ENCODE data around the gene AGAP1.

The AGAP1 gene

GRCh38 chr2:236175548-236176150 is 681.8 kb downstream of the AGAP1 start:
- TF ChIP-seq POLR2AphosphoS5 (IDR thresholded peaks at IDR 0.05; ENCODE audit: low read depth, low read length) = no peak
- TF ChIP-seq POLR2A (IDR thresholded peaks at IDR 0.05; ENCODE audit: low read depth, low read length) = no peak
- no peak for TF ChIP-seq TAF1 (IDR thresholded peaks at IDR 0.05; ENCODE audit: borderline replicate concordance, low read depth, low read length)
- DNase-seq (ENCODE audit: insufficient read length) (no peak), FAIRE-seq (no peak)

DNA sequence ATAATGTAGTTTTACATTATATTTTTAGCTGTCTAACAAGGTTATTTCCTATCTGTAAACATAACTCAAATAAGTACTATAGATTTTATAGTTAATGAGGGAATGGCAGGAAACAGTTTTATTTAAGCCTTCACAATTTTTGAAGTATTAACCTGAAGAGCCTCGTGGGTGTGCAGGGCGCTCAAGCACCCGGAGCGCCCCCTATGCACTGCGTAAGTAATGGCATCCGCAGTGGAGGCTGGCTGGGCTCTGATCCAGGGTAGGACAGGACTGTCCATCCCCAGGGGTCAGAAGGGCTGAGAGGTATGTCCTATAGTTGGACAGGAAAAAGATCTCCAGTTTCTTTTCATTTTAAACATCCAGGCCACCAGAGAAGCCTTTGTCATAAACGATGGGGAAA is 682.6 kb downstream of the AGAP1 start:
- DNase-seq (ENCODE audit: insufficient read length) = no peak
- no peak for TF ChIP-seq POLR2A (IDR thresholded peaks at IDR 0.05; ENCODE audit: low read depth, low read length)
- no peak for TF ChIP-seq TAF1 (IDR thresholded peaks at IDR 0.05; ENCODE audit: borderline replicate concordance, low read depth, low read length)
- no peak for TF ChIP-seq POLR2AphosphoS5 (IDR thresholded peaks at IDR 0.05; ENCODE audit: low read depth, low read length)
- no peak for FAIRE-seq

GRCh38 chr2:236176951-236177350 is 683.1 kb downstream of the AGAP1 start:
- no peak for FAIRE-seq
- DNase-seq (ENCODE audit: insufficient read length) = no peak
- TF ChIP-seq TAF1 (IDR thresholded peaks at IDR 0.05; ENCODE audit: borderline replicate concordance, low read depth, low read length) = no peak
- no peak for TF ChIP-seq POLR2A (IDR thresholded peaks at IDR 0.05; ENCODE audit: low read depth, low read length)
- no peak for TF ChIP-seq POLR2AphosphoS5 (IDR thresholded peaks at IDR 0.05; ENCODE audit: low read depth, low read length)

GRCh38 chr2:236177604-236177966 is 683.7 kb downstream of the AGAP1 start:
- no peak for DNase-seq (ENCODE audit: insufficient read length)
- no peak for FAIRE-seq
- no peak for TF ChIP-seq POLR2A (IDR thresholded peaks at IDR 0.05; ENCODE audit: low read depth, low read length)
- no peak for TF ChIP-seq TAF1 (IDR thresholded peaks at IDR 0.05; ENCODE audit: borderline replicate concordance, low read depth, low read length)
- no peak for TF ChIP-seq POLR2AphosphoS5 (IDR thresholded peaks at IDR 0.05; ENCODE audit: low read depth, low read length)

DNA sequence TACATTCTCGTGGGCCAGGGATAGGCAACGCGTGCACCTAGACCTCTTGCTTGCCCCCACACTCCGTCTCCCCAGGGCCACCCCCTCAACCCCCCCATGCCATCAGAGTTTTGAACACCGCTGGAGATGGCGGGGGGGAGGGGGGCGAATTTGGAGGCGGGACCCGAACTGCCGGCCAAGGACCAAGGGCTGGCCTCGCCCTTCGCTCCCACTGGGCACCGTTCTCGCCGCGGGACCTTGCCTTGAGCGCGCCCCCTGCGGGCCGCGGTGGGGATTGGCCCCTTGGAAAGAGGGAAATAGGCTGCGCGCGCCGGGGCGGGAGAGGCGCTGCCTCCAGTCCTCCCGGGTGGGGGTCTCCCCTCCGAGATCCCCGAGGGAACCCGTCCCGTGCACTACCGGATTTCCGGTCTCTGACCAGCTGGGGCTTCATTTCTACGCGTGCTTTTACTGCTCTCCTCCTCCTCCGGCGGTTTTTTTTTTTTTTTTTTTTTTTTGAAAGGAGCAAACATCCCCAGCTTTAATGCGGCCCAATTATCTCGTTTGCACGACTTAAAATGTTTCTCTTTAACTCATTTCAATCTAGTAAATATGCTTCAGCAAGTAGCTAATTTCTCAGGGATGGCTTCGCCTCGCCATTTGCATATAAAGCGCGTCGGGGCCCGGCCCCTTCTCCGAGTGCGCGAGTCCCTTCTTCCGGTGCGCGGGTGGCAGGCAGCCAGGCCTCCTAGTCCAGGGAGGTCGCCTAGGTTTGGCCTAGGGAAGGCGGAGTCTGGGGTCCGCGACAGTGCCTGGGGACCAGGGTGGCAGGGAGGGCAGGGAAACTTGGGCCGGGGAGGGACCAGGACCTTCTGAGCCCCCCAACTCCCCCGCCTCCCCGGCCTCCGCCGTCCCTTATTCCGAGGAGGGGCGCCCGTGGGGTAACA is 684.4 kb downstream of the AGAP1 start:
- DNase-seq (ENCODE audit: insufficient read length) (no peak), FAIRE-seq (no peak)
- TF ChIP-seq POLR2A (IDR thresholded peaks at IDR 0.05; ENCODE audit: low read depth, low read length) = no peak
- TF ChIP-seq POLR2AphosphoS5 (IDR thresholded peaks at IDR 0.05; ENCODE audit: low read depth, low read length) = no peak
- TF ChIP-seq TAF1 (IDR thresholded peaks at IDR 0.05; ENCODE audit: borderline replicate concordance, low read depth, low read length) = no peak

DNA sequence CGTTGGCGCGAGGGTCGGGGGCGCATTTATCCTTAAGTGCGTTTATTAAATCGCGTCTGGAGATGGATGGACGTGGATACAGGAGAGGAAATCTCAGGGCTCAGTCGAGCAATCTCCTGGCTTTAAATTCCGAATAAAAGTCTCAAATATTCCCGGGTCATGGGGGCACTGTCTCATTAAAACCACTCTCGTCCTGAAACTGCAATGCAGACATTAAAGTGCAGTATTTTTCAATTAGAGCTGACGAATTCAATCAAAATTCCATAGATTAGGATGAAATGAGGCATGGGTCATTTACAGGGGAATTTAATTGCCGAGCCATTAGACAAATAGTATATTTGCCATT is 685.0 kb downstream of the AGAP1 start:
- no peak for TF ChIP-seq TAF1 (IDR thresholded peaks at IDR 0.05; ENCODE audit: borderline replicate concordance, low read depth, low read length)
- TF ChIP-seq POLR2A (IDR thresholded peaks at IDR 0.05; ENCODE audit: low read depth, low read length) = no peak
- TF ChIP-seq POLR2AphosphoS5 (IDR thresholded peaks at IDR 0.05; ENCODE audit: low read depth, low read length) = no peak
- FAIRE-seq (no peak), DNase-seq (ENCODE audit: insufficient read length) (no peak)

GRCh38 chr2:236179236-236180075 is 685.6 kb downstream of the AGAP1 start:
- TF ChIP-seq TAF1 (IDR thresholded peaks at IDR 0.05; ENCODE audit: borderline replicate concordance, low read depth, low read length) (no peak), POLR2A (IDR thresholded peaks at IDR 0.05; ENCODE audit: low read depth, low read length) (no peak), POLR2AphosphoS5 (IDR thresholded peaks at IDR 0.05; ENCODE audit: low read depth, low read length) (no peak)
- DNase-seq (ENCODE audit: insufficient read length) = no peak
- no peak for FAIRE-seq

GRCh38 chr2:236180076-236180816 is 686.4 kb downstream of the AGAP1 start:
- DNase-seq (ENCODE audit: insufficient read length) (no peak), FAIRE-seq (no peak)
- no peak for TF ChIP-seq POLR2AphosphoS5 (IDR thresholded peaks at IDR 0.05; ENCODE audit: low read depth, low read length)
- no peak for TF ChIP-seq POLR2A (IDR thresholded peaks at IDR 0.05; ENCODE audit: low read depth, low read length)
- no peak for TF ChIP-seq TAF1 (IDR thresholded peaks at IDR 0.05; ENCODE audit: borderline replicate concordance, low read depth, low read length)

GRCh38 chr2:236180831-236181453 is 687.1 kb downstream of the AGAP1 start:
- DNase-seq (ENCODE audit: insufficient read length) (no peak), FAIRE-seq (no peak)
- TF ChIP-seq POLR2A (IDR thresholded peaks at IDR 0.05; ENCODE audit: low read depth, low read length) (no peak), POLR2AphosphoS5 (IDR thresholded peaks at IDR 0.05; ENCODE audit: low read depth, low read length) (no peak), TAF1 (IDR thresholded peaks at IDR 0.05; ENCODE audit: borderline replicate concordance, low read depth, low read length) (no peak)

Data from GM12892 (cell line).